Naive thymus-derived CD4-positive, alpha-beta T cell (primary cell): ENCODE measurements around the gene GRAMD1B. TPM values are rescaled to one million over a fixed set of nuclear protein-coding genes. Genes with fewer than 3 reads are reported as not detected.

ENCODE experiments used
- ATAC-seq: fragments of 150-1000 bp; cut with Tn5 transposase; 2 replicates; pipeline ENCODE4 v1.10.0; 2021; ENCODE audit warnings: mild to moderate bottlenecking, moderate library complexity
- CTCF ChIA-PET: fragments of 350-600 bp; sonication (Branson Sonifier 250); formaldehyde crosslinking; loops from one replicate; lab custom pipeline; 2021; ENCODE audit warnings: antibody characterized with exemption; lab: Charles Lee
- POLR2A ChIA-PET: fragments of 350-600 bp; sonication (Branson Sonifier 250); formaldehyde crosslinking; loops from one replicate; lab custom pipeline; 2021; ENCODE audit warnings: antibody characterized with exemption, inconsistent platforms; lab: Charles Lee
- DNase-seq, 9 donors: peaks; one replicate each; pipeline versions ENCODE4 v3.0.0 to v3.0.0-alpha.2; 2020 to 2022; ENCODE audit warnings: mixed read lengths in 1 of 9
- H3K27ac ChIP-seq: one replicate; pipeline ENCODE4 v1.7.0; 2013; ENCODE audit warnings: mild to moderate bottlenecking, low read depth, low read length, moderate library complexity
- H3K27me3 ChIP-seq, 2 donors: one replicate each; pipeline ENCODE4 v1.7.0; 2013; ENCODE audit warnings: low read length in 2 of 2, mild to moderate bottlenecking in 2 of 2, moderate library complexity in 2 of 2; ENCODE audit not compliant: control insufficient read depth in 2 of 2, insufficient read depth in 2 of 2
- H3K36me3 ChIP-seq, 3 experiments: 1 replicate in 2 of 3; 2 replicates in 1 of 3; pipeline ENCODE4 v1.7.0; 2013; ENCODE audit warnings: low read length in 3 of 3, mild to moderate bottlenecking in 3 of 3, moderate library complexity in 1 of 3; ENCODE audit not compliant: insufficient read depth in 3 of 3, control insufficient read depth in 2 of 3
- H3K4me1 ChIP-seq, 2 donors: one replicate each; pipeline ENCODE4 v1.7.0; 2013; ENCODE audit warnings: low read length in 2 of 2, mild to moderate bottlenecking in 2 of 2, moderate library complexity in 1 of 2; ENCODE audit not compliant: control insufficient read depth in 2 of 2, insufficient read depth in 2 of 2
- H3K4me3 ChIP-seq: 2 replicates; pipeline ENCODE4 v1.7.0; 2013; ENCODE audit warnings: mild to moderate bottlenecking, low read length
- H3K9me3 ChIP-seq, 3 experiments: 1 replicate in 2 of 3; 2 replicates in 1 of 3; pipeline ENCODE4 v1.7.0; 2013; ENCODE audit warnings: low read length in 3 of 3; ENCODE audit not compliant: control insufficient read depth in 2 of 3
- H3K27ac Mint-ChIP-seq, 9 donors: one replicate each; pipeline ENCODE4 v1.8.0; 2020 to 2022; ENCODE audit warnings: mixed read lengths in 9 of 9, mild to moderate bottlenecking in 8 of 9, moderate library complexity in 5 of 9, inconsistent platforms in 2 of 9
- H3K27me3 Mint-ChIP-seq, 5 donors: one replicate each; pipeline ENCODE4 v1.8.0; 2021 to 2022; ENCODE audit warnings: mixed read lengths in 5 of 5, mild to moderate bottlenecking in 1 of 5
- H3K36me3 Mint-ChIP-seq, 5 donors: one replicate each; pipeline ENCODE4 v1.8.0; 2020 to 2022; ENCODE audit warnings: mixed read lengths in 5 of 5, mild to moderate bottlenecking in 3 of 5, inconsistent platforms in 1 of 5
- H3K4me1 Mint-ChIP-seq, 7 donors: one replicate each; pipeline ENCODE4 v1.8.0; 2020 to 2022; ENCODE audit warnings: mixed read lengths in 7 of 7, mild to moderate bottlenecking in 3 of 7, inconsistent platforms in 1 of 7
- H3K4me3 Mint-ChIP-seq, 10 donors: one replicate each; pipeline ENCODE4 v1.8.0; 2020 to 2022; ENCODE audit warnings: mild to moderate bottlenecking in 10 of 10, mixed read lengths in 10 of 10, moderate library complexity in 6 of 10, inconsistent platforms in 2 of 10
- H3K9me3 Mint-ChIP-seq, 11 donors: one replicate each; pipeline ENCODE4 v1.8.0; 2020 to 2022; ENCODE audit warnings: mixed read lengths in 11 of 11, mild to moderate bottlenecking in 4 of 11, inconsistent platforms in 1 of 11, moderate library complexity in 1 of 11
- intact Hi-C, 2 donors: fragments of 100-400 bp; cut with micrococcal nuclease; formaldehyde crosslinking; loops; one replicate each; pipeline ENCODE4 v1.15.1; 2023
- polyA plus RNA-seq, 2 donors: library from polyadenylated mRNA; unstranded; fragments of 300-500 nt; fragmentation: Illumina TruSeq; gene quantifications; one replicate each; pipeline ENCODE4 v1.2.3, GENCODE V29; 2021
- total RNA-seq, 6 experiments: library from RNA in 5 of 6; stranded (reverse) in 5 of 6; gene quantifications; 1 replicate in 5 of 6; 2 replicates in 1 of 6; pipeline ENCODE4 v1.2.3 and lab custom pipeline; 2021 to 2026

The GRAMD1B gene
- total and polyA plus RNA-seq, 7 experiments from 2014 or later: 1.7 to 88.9 (median 10.0) TPM

GRCh38 chr11:123624974-123625373 is 194.9 kb downstream of the GRAMD1B start:
- Mint-ChIP-seq H3K27me3 (peaks cover 0 to 2% (median 0%) of the 10 kb centered on the region in 5 donors), H3K36me3 (peaks cover 0 to 26% (median 4%) of the 10 kb centered on the region in 5 donors), H3K4me1 (no peaks in the 10 kb centered on the region), H3K9me3 (peaks cover 0 to 1% (median 0%) of the 10 kb centered on the region in 11 donors), H3K27ac (peak overlapping the region in 1 of 9 donors; percentile 34), H3K4me3 (no peak overlapping the region)
- DNase-seq: no peak
- no peak for ATAC-seq
- no peaks in the 10 kb centered on the region for H3K36me3 ChIP-seq
- ChIA-PET POLR2A (no interaction called here), CTCF (interaction anchor here (1.1 kb wide), 1 partner anchor 83 kb away, joined by 3 read pairs; no protein-coding TSS in a partner anchor)
- H3K27me3 ChIP-seq: no peaks in the 10 kb centered on the region
- no peaks in the 10 kb centered on the region for H3K9me3 ChIP-seq
- intact Hi-C loops: no loop called here
- no peak overlapping the region for H3K27ac ChIP-seq
- H3K4me3 ChIP-seq: no peak overlapping the region
- H3K4me1 ChIP-seq: no peaks in the 10 kb centered on the region

GRCh38 chr11:123628936-123629683 is 199.0 kb downstream of the GRAMD1B start:
- H3K4me3 ChIP-seq: no peak overlapping the region
- Mint-ChIP-seq H3K27me3 (peaks cover 0 to 16% (median 4%) of the 10 kb centered on the region in 5 donors), H3K4me3 (no peak overlapping the region), H3K36me3 (peaks cover 0 to 12% (median 0%) of the 10 kb centered on the region in 5 donors), H3K27ac (no peak overlapping the region), H3K4me1 (no peaks in the 10 kb centered on the region), H3K9me3 (no peaks in the 10 kb centered on the region)
- no peaks in the 10 kb centered on the region for H3K27me3 ChIP-seq
- H3K27ac ChIP-seq: no peak overlapping the region
- no peaks in the 10 kb centered on the region for H3K36me3 ChIP-seq
- CTCF ChIA-PET: no interaction called here
- ATAC-seq (peak; percentile 22), DNase-seq (no peak)
- H3K9me3 ChIP-seq: no peaks in the 10 kb centered on the region
- POLR2A ChIA-PET: no interaction called here
- no peaks in the 10 kb centered on the region for H3K4me1 ChIP-seq
- intact Hi-C loops: no loop called here

- no peak for ATAC-seq
- ChIA-PET CTCF (no interaction called here), POLR2A (no interaction called here)
Measured at GRCh38 chr11:123630126-123630608, 200.1 kb downstream of the GRAMD1B start.

GRCh38 chr11:123640029-123640428 is 210.0 kb downstream of the GRAMD1B start:
- peaks cover 0 to 4% (median 2%) of the 10 kb centered on the region in 7 donors for H3K4me1 Mint-ChIP-seq
- no peaks in the 10 kb centered on the region for H3K36me3 ChIP-seq
- ATAC-seq (no peak), DNase-seq (no peak)
- H3K9me3 ChIP-seq: no peaks in the 10 kb centered on the region
- intact Hi-C loops: loop anchor here in 1 of 2 donors (10.0 kb wide), 1 partner anchor 555 kb away; no protein-coding TSS in a partner anchor
- H3K4me1 ChIP-seq: no peaks in the 10 kb centered on the region
- H3K4me3 ChIP-seq: no peak overlapping the region
- H3K9me3 Mint-ChIP-seq: peaks cover 0 to 2% (median 0%) of the 10 kb centered on the region in 11 donors
- H3K27ac ChIP-seq: no peak overlapping the region
- no peaks in the 10 kb centered on the region for H3K36me3 Mint-ChIP-seq
- no peak overlapping the region for H3K27ac Mint-ChIP-seq
- peaks cover 12 to 42% (median 28%) of the 10 kb centered on the region in 5 donors for H3K27me3 Mint-ChIP-seq
- CTCF ChIA-PET: interaction anchor here (1.4 to 8.8 kb wide), 3 partner anchors 20 to 70 kb away, joined by 3 to 99 read pairs (median 5); no protein-coding TSS in a partner anchor
- H3K4me3 Mint-ChIP-seq: no peak overlapping the region
- H3K27me3 ChIP-seq: no peaks in the 10 kb centered on the region
- POLR2A ChIA-PET: no interaction called here

More at GRCh38 chr11:123630126-123630608, 200.1 kb downstream of the GRAMD1B start:
- no peaks in the 10 kb centered on the region for H3K4me1 Mint-ChIP-seq
- no peak overlapping the region for H3K4me3 Mint-ChIP-seq
- DNase-seq: no peak
- H3K27ac ChIP-seq: no peak overlapping the region
- H3K27ac Mint-ChIP-seq: no peak overlapping the region
- no peaks in the 10 kb centered on the region for H3K9me3 Mint-ChIP-seq
- peaks cover 0 to 8% (median 0%) of the 10 kb centered on the region in 5 donors for H3K36me3 Mint-ChIP-seq
- peaks cover 5 to 23% (median 10%) of the 10 kb centered on the region in 5 donors for H3K27me3 Mint-ChIP-seq
- no peaks in the 10 kb centered on the region for H3K36me3 ChIP-seq
- H3K27me3 ChIP-seq: no peaks in the 10 kb centered on the region
- H3K4me3 ChIP-seq: no peak overlapping the region
- no peaks in the 10 kb centered on the region for H3K9me3 ChIP-seq
- intact Hi-C loops: no loop called here
- H3K4me1 ChIP-seq: no peaks in the 10 kb centered on the region

- no peak overlapping the region for H3K27ac ChIP-seq
- intact Hi-C loops: loop anchor here (1.0 to 10.0 kb wide), 2 partner anchors 66 to 554 kb away; no protein-coding TSS in a partner anchor
- no peak overlapping the region for H3K4me3 ChIP-seq
- Mint-ChIP-seq H3K27ac (peak overlapping the region in 1 of 9 donors; percentile 69), H3K9me3 (peaks cover 0 to 2% (median 0%) of the 10 kb centered on the region in 11 donors), H3K27me3 (peaks cover 11 to 46% (median 27%) of the 10 kb centered on the region in 5 donors), H3K4me1 (peaks cover 0 to 4% (median 2%) of the 10 kb centered on the region in 7 donors), H3K4me3 (no peak overlapping the region), H3K36me3 (no peaks in the 10 kb centered on the region)
- peak; percentile 29 to 65 (median 56) for DNase-seq
- peak; percentile 77 for ATAC-seq
- CTCF ChIA-PET: interaction anchor here (1.4 to 8.8 kb wide), 3 partner anchors 21 to 70 kb away, joined by 3 to 99 read pairs (median 5); no protein-coding TSS in a partner anchor
- H3K4me1 ChIP-seq: no peaks in the 10 kb centered on the region
- no peaks in the 10 kb centered on the region for H3K36me3 ChIP-seq
- POLR2A ChIA-PET: interaction anchor here (0.5 kb wide), 1 partner anchor 54 kb away, joined by 4 read pairs; no protein-coding TSS in a partner anchor
- H3K27me3 ChIP-seq: no peaks in the 10 kb centered on the region
- H3K9me3 ChIP-seq: no peaks in the 10 kb centered on the region
Measured at GRCh38 chr11:123640677-123641494, 210.8 kb downstream of the GRAMD1B start.

GRCh38 chr11:123641495-123641840 is 211.4 kb downstream of the GRAMD1B start:
- intact Hi-C loops: loop anchor here (1.0 to 10.0 kb wide), 2 partner anchors 66 to 553 kb away; no protein-coding TSS in a partner anchor
- ATAC-seq (no peak), DNase-seq (no peak)
- Histone ChIP-seq H3K4me3 (no peak overlapping the region), H3K27ac (no peak overlapping the region), H3K4me1 (no peaks in the 10 kb centered on the region), H3K27me3 (no peaks in the 10 kb centered on the region), H3K36me3 (no peaks in the 10 kb centered on the region), H3K9me3 (no peaks in the 10 kb centered on the region)
- peak overlapping the region in 1 of 9 donors; percentile 69 for H3K27ac Mint-ChIP-seq
- peaks cover 15 to 51% (median 33%) of the 10 kb centered on the region in 5 donors for H3K27me3 Mint-ChIP-seq
- no peaks in the 10 kb centered on the region for H3K36me3 Mint-ChIP-seq
- H3K4me3 Mint-ChIP-seq: no peak overlapping the region
- H3K4me1 Mint-ChIP-seq: peaks cover 0 to 4% (median 2%) of the 10 kb centered on the region in 7 donors
- ChIA-PET POLR2A (no interaction called here), CTCF (interaction anchor here (0.9 to 8.8 kb wide), 4 partner anchors 9 to 69 kb away, joined by 4 to 99 read pairs (median 4); no protein-coding TSS in a partner anchor)
- peaks cover 0 to 2% (median 0%) of the 10 kb centered on the region in 11 donors for H3K9me3 Mint-ChIP-seq
